ENCODE results near the gene CDK5R2.

DNA sequence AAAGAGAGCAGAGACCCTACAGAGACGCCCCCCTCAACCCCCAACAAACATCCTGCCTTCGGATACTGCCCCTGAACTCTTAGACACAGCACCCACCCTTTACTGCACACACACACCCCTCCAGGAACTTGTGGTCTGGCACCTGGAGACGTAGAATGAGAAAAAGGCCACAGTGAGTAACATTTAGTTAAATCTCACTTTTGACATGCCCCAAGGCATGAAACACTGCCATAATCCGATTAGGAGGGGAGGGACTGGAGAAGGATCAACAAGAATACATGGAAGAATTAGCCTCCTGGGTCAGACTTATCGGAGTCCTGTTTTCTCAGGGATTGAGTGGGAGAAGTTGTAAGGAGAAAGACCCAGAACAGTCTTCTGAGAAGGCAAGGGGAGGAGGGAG, 4.1 kb downstream of the CDK5R2 start:
- TF ChIP-seq, protein P1, sequence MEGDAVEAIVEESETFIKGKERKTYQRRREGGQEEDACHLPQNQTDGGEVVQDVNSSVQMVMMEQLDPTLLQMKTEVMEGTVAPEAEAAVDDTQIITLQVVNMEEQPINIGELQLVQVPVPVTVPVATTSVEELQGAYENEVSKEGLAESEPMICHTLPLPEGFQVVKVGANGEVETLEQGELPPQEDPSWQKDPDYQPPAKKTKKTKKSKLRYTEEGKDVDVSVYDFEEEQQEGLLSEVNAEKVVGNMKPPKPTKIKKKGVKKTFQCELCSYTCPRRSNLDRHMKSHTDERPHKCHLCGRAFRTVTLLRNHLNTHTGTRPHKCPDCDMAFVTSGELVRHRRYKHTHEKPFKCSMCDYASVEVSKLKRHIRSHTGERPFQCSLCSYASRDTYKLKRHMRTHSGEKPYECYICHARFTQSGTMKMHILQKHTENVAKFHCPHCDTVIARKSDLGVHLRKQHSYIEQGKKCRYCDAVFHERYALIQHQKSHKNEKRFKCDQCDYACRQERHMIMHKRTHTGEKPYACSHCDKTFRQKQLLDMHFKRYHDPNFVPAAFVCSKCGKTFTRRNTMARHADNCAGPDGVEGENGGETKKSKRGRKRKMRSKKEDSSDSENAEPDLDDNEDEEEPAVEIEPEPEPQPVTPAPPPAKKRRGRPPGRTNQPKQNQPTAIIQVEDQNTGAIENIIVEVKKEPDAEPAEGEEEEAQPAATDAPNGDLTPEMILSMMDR (conservative IDR thresholded peaks at IDR 0.05), result no peak
- no peak for TF ChIP-seq EZH2 (IDR thresholded peaks at IDR 0.05; ENCODE audit: low read depth)
